Measurements from ENCODE around the gene CELF5. TPM values are rescaled to one million over a fixed set of nuclear protein-coding genes. Genes with fewer than 3 reads are reported as not detected.
A peak's percentile ranks its signal among the peaks of the same experiment; 100 is the strongest.

The CELF5 gene
- total RNA-seq, 4 donors from 2014 or later, result not detected

DNA sequence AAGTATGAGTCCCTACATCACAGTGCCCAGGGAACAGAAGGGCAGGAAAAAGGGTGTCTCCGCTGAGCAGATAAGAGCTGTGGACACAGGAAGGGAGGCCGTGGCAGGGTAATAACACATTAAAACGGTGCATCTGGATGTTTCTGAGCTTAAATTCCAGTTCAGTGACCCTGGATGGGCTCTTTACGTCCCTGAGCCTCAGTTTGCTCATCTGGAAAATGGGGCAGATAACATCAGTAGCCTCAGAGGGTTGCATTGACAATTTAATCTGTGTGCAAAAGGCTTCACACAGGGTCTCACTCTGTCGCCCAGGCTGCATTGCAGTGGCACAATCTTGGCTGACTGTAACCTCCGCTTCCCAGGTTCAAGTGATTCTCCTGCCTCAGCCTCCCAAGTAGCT is 58.1 kb downstream of the CELF5 start:
- no peaks in the 10 kb centered on the region for H3K4me1 ChIP-seq
- in situ Hi-C loops (cut with MboI; ENCODE audit: low sequenced_read_pairs in 4 of 4) (no loop called here), intact Hi-C loops (cut with DNase I; ENCODE audit: low total_unique reads) (no loop called here)
- no peak overlapping the region for H3K4me3 ChIP-seq
- ATAC-seq (no peak), DNase-seq (no peak)
- TF ChIP-seq, protein P1, sequence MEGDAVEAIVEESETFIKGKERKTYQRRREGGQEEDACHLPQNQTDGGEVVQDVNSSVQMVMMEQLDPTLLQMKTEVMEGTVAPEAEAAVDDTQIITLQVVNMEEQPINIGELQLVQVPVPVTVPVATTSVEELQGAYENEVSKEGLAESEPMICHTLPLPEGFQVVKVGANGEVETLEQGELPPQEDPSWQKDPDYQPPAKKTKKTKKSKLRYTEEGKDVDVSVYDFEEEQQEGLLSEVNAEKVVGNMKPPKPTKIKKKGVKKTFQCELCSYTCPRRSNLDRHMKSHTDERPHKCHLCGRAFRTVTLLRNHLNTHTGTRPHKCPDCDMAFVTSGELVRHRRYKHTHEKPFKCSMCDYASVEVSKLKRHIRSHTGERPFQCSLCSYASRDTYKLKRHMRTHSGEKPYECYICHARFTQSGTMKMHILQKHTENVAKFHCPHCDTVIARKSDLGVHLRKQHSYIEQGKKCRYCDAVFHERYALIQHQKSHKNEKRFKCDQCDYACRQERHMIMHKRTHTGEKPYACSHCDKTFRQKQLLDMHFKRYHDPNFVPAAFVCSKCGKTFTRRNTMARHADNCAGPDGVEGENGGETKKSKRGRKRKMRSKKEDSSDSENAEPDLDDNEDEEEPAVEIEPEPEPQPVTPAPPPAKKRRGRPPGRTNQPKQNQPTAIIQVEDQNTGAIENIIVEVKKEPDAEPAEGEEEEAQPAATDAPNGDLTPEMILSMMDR (IDR thresholded peaks at IDR 0.05 in 4 of 5, conservative IDR thresholded peaks at IDR 0.05 in 1 of 5), result no peak
- no peak for TF ChIP-seq POLR2A (IDR thresholded peaks at IDR 0.05)
- no peaks in the 10 kb centered on the region for H3K9me3 ChIP-seq
- peaks cover 50 to 68% (median 67%) of the 10 kb centered on the region in 3 donors for H3K27me3 ChIP-seq
- H3K36me3 ChIP-seq, result no peaks in the 10 kb centered on the region
- H3K27ac ChIP-seq, result no peak overlapping the region

DNA sequence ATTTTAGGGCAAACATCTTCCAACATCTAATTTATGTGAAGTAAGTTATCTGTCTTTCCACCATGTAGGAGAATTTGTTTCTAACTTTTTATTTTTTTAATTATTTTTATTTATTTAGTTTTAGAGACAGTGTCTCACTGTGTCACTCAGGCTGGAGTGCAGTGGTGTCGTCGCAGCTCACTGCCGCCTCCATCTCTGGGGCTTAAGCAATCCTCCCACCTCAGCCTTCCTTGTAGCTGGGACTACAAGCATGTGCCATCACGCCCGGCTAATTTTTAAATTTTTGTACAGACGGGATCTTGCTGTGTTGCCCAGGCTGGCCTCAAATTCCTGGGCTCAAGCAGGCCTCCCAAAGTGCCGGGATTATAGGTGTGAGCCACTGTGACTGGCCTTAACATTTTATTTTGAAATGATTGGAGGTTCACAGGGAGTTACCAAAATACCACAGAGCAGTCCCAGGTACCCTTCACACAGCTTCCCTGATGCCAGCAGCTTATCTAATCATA is 58.8 kb downstream of the CELF5 start:
- no peaks in the 10 kb centered on the region for H3K4me1 ChIP-seq
- no peak overlapping the region for H3K4me3 ChIP-seq
- H3K27ac ChIP-seq, result no peak overlapping the region
- H3K27me3 ChIP-seq, result peaks cover 52 to 66% (median 60%) of the 10 kb centered on the region in 3 donors
- DNase-seq, result no peak
- no peaks in the 10 kb centered on the region for H3K9me3 ChIP-seq
- ATAC-seq, result no peak
- in situ Hi-C loops (cut with MboI; ENCODE audit: low sequenced_read_pairs in 4 of 4), result no loop called here
- H3K36me3 ChIP-seq, result no peaks in the 10 kb centered on the region
- TF ChIP-seq, protein P1 (IDR thresholded peaks at IDR 0.05 in 4 of 5, conservative IDR thresholded peaks at IDR 0.05 in 1 of 5), result no peak
- TF ChIP-seq POLR2A (IDR thresholded peaks at IDR 0.05), result no peak
- intact Hi-C loops (cut with DNase I; ENCODE audit: low total_unique reads), result no loop called here

DNA sequence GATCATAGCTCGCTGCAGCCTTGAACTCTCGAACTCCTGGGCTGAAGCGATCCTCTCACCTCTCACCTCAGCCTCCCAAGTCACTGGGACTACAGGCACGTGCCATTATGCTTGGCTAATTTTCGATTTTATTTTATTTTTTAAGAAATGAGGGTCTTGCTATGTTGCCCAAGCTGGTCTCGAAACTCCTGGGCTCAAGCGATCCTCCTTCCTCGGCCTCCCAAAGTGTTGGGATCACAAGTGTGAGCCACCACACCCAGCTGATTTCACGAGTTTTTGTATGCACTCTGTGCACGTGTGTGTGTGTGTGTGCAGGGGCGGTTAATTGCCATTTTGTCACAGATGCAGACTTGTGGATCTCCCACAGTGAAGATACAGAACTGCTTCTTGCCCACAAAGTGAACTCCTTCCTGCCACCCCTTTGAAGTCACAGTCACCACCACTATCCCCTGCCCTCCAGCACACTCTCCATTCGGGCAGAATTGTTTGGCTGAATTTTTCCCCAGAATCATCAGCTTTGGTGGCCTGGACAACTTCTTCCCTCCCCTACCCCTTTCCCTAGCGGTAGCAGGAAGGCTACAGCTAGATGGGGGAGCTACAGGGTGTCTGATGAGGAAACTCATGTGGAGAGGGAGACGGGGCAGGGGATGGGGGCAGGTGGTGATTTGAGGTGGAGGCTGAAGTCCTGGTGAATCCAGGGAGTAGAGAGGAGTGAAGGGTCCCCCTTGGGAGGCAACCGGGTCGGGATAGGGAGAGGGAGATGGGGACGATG is 59.6 kb downstream of the CELF5 start:
- H3K4me1 ChIP-seq, result no peaks in the 10 kb centered on the region
- in situ Hi-C loops (cut with MboI; ENCODE audit: low sequenced_read_pairs in 4 of 4), result no loop called here
- intact Hi-C loops (cut with DNase I; ENCODE audit: low total_unique reads), result no loop called here
- peaks cover 55 to 67% (median 66%) of the 10 kb centered on the region in 3 donors for H3K27me3 ChIP-seq
- no peaks in the 10 kb centered on the region for H3K9me3 ChIP-seq
- no peaks in the 10 kb centered on the region for H3K36me3 ChIP-seq
- TF ChIP-seq, protein P1 (IDR thresholded peaks at IDR 0.05 in 4 of 5, conservative IDR thresholded peaks at IDR 0.05 in 1 of 5), result no peak
- no peak for TF ChIP-seq POLR2A (IDR thresholded peaks at IDR 0.05)
- no peak for DNase-seq
- no peak overlapping the region for H3K27ac ChIP-seq
- no peak for ATAC-seq
- no peak overlapping the region for H3K4me3 ChIP-seq

DNA sequence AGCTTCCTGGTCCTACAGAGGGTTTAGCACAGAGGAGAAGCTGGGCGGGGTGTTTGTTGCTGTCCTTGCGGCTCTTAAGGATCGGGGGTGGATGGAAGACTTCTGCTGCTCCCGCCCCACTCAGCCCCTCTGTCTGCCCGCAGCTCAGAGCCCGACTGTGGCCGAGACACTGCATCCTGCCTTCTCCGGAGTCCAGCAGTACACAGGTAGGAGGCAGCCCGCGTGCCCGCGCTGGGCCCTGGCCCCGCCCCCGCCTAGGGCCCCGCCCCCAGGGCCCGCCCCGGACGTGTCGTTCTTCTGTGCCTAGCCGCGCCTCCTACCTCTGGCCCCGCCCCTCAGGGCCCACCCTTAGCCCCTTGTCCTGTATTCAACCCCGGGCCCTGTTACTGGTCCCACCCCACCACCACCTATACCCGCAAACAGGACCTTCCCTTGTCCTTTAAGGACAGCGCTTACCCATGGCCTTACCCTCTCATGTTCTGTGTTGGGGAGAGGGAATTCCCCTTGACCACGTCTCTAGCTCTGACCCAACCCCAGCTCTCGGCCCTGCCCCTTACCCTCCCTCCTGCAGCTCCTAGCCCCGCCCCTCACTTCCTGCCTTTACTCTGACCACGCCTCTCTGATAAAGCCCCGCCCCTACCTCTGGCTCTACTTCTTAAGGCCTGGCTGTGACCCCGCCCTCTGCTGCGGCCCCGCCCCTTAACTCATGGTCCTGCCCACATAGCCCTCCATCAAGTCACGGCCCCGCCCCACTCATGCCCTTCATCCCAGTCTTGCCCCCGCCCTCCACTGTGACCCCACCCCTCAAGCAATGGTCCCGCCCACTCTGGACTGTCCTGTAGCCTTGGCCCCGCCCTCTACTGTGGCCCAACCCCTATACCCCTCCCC is 60.5 kb downstream of the CELF5 start:
- H3K4me3 ChIP-seq, result peak overlapping the region in 1 of 4 donors; percentile 11
- peak in 1 of 2 donors; percentile 28 for DNase-seq
- intact Hi-C loops (cut with DNase I; ENCODE audit: low total_unique reads), result no loop called here
- no peaks in the 10 kb centered on the region for H3K36me3 ChIP-seq
- peaks cover 58 to 73% (median 72%) of the 10 kb centered on the region in 3 donors for H3K27me3 ChIP-seq
- no peak overlapping the region for H3K27ac ChIP-seq
- TF ChIP-seq, protein P1 (IDR thresholded peaks at IDR 0.05 in 4 of 5, conservative IDR thresholded peaks at IDR 0.05 in 1 of 5), result no peak
- TF ChIP-seq POLR2A (IDR thresholded peaks at IDR 0.05), result no peak
- H3K4me1 ChIP-seq, result no peaks in the 10 kb centered on the region
- peak in 1 of 2 donors; percentile 26 for ATAC-seq
- no peaks in the 10 kb centered on the region for H3K9me3 ChIP-seq
- in situ Hi-C loops (cut with MboI; ENCODE audit: low sequenced_read_pairs in 4 of 4), result no loop called here

All from gastrocnemius medialis (tissue), 4 donors.